ENCODE results near the gene TNIP1.

DNA sequence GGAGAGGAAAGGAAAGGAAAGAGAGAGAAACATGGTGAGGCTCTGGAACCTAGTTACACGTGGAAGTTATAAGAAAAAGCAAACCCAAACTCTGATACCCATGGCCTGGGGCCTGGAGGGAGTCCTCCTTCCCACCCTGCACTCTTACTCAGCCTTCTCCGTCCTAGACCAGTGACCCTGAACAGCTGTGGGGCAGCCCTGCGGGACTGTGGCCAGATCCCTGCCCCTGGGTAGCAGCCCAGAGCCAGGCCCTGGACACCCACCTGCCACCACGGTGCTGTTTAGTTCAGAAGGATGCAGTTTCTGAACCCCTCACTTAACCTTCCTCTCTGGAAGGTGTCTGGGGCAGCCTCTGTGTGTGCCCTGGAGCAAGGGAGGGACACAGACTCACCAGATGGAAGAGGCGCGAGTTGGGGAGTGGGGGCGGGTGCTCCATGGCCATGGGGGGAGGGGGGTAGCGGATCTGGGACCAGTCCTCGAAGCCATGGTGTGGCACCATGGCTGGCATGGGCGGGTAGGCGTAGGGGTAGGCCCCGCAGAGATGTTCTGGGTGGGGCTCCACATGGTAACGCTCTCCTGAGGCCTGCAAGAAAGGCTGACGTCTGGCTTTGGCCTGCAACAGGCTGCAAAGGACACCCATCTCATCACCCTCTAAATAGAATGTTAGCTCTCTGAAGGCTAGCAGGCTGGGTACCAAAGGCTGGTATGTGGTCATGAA, 47.5 kb downstream of the TNIP1 start:
- TF ChIP-seq EZH2phosphoT487 (IDR thresholded peaks at IDR 0.05; ENCODE audit: borderline replicate concordance, low read length), result no peak
- TF ChIP-seq, protein P1, sequence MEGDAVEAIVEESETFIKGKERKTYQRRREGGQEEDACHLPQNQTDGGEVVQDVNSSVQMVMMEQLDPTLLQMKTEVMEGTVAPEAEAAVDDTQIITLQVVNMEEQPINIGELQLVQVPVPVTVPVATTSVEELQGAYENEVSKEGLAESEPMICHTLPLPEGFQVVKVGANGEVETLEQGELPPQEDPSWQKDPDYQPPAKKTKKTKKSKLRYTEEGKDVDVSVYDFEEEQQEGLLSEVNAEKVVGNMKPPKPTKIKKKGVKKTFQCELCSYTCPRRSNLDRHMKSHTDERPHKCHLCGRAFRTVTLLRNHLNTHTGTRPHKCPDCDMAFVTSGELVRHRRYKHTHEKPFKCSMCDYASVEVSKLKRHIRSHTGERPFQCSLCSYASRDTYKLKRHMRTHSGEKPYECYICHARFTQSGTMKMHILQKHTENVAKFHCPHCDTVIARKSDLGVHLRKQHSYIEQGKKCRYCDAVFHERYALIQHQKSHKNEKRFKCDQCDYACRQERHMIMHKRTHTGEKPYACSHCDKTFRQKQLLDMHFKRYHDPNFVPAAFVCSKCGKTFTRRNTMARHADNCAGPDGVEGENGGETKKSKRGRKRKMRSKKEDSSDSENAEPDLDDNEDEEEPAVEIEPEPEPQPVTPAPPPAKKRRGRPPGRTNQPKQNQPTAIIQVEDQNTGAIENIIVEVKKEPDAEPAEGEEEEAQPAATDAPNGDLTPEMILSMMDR (IDR thresholded peaks at IDR 0.05; ENCODE audit: low read depth, low read length, poor library complexity, severe bottlenecking), result no peak

All from DOHH2 (cell line).